Central memory CD8-positive, alpha-beta T cell (primary cell): ENCODE results near the gene SLCO1B3.

Experiments
- ATAC-seq: fragments of 150-1000 bp; cut with Tn5 transposase; replicated peaks from 2 replicates; pipeline ENCODE4 v1.10.0; 2022; ENCODE audit warnings: mild to moderate bottlenecking, moderate FRiP score, moderate number of reproducible peaks; ENCODE audit not compliant: poor library complexity, severe bottlenecking; ENCODE audit errors: extremely low read depth
- DNase-seq, 2 donors: peaks; one replicate each; pipeline ENCODE4 v3.0.0; 2021; ENCODE audit warnings: low spot score in 2 of 2
- H3K27ac Mint-ChIP-seq: one replicate; pipeline ENCODE4 v1.8.0; 2022; ENCODE audit warnings: low read depth, mild to moderate bottlenecking, moderate library complexity, mixed read lengths
- H3K27me3 Mint-ChIP-seq: one replicate; pipeline ENCODE4 v1.8.0; 2022; ENCODE audit warnings: mixed read lengths
- H3K36me3 Mint-ChIP-seq: one replicate; pipeline ENCODE4 v1.8.0; 2022; ENCODE audit warnings: mild to moderate bottlenecking, moderate library complexity, mixed read lengths; ENCODE audit not compliant: insufficient read depth
- H3K4me1 Mint-ChIP-seq: one replicate; pipeline ENCODE4 v1.8.0; 2022; ENCODE audit warnings: mixed read lengths
- H3K4me3 Mint-ChIP-seq: one replicate; pipeline ENCODE4 v1.8.0; 2022; ENCODE audit warnings: mild to moderate bottlenecking, moderate library complexity, mixed read lengths
- H3K9me3 Mint-ChIP-seq: one replicate; pipeline ENCODE4 v1.8.0; 2022; ENCODE audit warnings: mixed read lengths

The SLCO1B3 gene

GRCh38 chr12:20815574-20815973 lies 5.1 kb downstream of the SLCO1B3 start:
- Mint-ChIP-seq H3K27ac (no peak overlapping the region), H3K9me3 (peaks cover 6% of the 10 kb centered on the region), H3K4me3 (no peak overlapping the region), H3K4me1 (no peaks in the 10 kb centered on the region), H3K36me3 (no peaks in the 10 kb centered on the region), H3K27me3 (no peaks in the 10 kb centered on the region)
- ATAC-seq (no peak), DNase-seq (no peak)

GRCh38 chr12:20822415-20822814 lies 11.9 kb downstream of the SLCO1B3 start:
- Mint-ChIP-seq H3K27me3 (no peaks in the 10 kb centered on the region), H3K4me3 (no peak overlapping the region), H3K9me3 (peaks cover 18% of the 10 kb centered on the region), H3K36me3 (no peaks in the 10 kb centered on the region), H3K27ac (no peak overlapping the region), H3K4me1 (no peaks in the 10 kb centered on the region)
- no peak for ATAC-seq
- DNase-seq = no peak

DNA sequence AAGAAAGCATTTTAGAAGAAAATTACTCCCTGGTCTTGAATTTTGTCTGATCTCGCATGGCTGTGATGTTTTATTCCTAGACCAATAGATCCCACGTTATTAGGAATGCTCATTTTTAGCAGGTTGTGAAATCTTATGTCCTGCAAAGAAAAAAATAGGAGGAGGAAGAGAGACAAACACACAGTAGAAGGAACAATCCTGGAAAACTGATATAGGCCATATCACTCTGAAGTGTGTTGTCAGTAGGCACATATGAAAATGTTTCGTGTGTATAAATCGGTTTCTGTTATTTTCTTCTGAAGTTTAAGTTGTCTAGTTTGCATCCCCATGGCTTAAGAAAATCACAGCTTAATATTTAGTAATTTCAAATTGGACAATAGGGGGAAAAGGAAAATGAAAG lies 12.4 kb downstream of the SLCO1B3 start:
- Mint-ChIP-seq H3K27me3 (no peaks in the 10 kb centered on the region), H3K27ac (no peak overlapping the region), H3K4me1 (no peaks in the 10 kb centered on the region), H3K4me3 (no peak overlapping the region), H3K9me3 (peaks cover 18% of the 10 kb centered on the region), H3K36me3 (no peaks in the 10 kb centered on the region)
- ATAC-seq (no peak), DNase-seq (no peak)

GRCh38 chr12:20829919-20830318 lies 19.4 kb downstream of the SLCO1B3 start:
- H3K27ac Mint-ChIP-seq = no peak overlapping the region
- H3K36me3 Mint-ChIP-seq = no peaks in the 10 kb centered on the region
- no peak overlapping the region for H3K4me3 Mint-ChIP-seq
- DNase-seq (no peak), ATAC-seq (no peak)
- no peaks in the 10 kb centered on the region for H3K9me3 Mint-ChIP-seq
- H3K4me1 Mint-ChIP-seq = no peaks in the 10 kb centered on the region
- H3K27me3 Mint-ChIP-seq = no peaks in the 10 kb centered on the region

- H3K4me1 Mint-ChIP-seq = no peaks in the 10 kb centered on the region
- DNase-seq (no peak), ATAC-seq (no peak)
- H3K4me3 Mint-ChIP-seq = no peak overlapping the region
- no peak overlapping the region for H3K27ac Mint-ChIP-seq
- H3K27me3 Mint-ChIP-seq = no peaks in the 10 kb centered on the region
- peaks cover 3% of the 10 kb centered on the region for H3K9me3 Mint-ChIP-seq
- no peaks in the 10 kb centered on the region for H3K36me3 Mint-ChIP-seq
Measured at GRCh38 chr12:20830456-20830855, 20.0 kb downstream of the SLCO1B3 start.

DNA sequence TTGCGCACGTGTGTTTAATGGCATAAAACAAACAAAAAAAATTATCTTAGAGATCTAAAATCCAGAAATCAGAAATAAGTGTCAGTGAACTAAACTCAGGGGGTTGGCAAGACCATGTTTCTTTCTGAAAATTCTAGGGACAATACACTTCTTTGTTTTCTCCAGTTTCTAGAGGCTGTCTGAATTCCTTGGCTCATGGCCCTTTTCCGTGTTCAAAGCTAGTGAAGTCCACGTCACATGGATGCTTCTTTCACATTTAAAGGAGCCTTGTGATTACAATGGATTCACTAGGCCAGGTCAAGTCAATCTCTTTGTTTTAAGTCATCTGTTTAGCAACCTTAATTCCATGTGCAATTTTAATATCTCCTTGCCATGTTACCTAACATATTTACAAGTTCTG lies 22.4 kb downstream of the SLCO1B3 start:
- Mint-ChIP-seq H3K36me3 (no peaks in the 10 kb centered on the region), H3K4me3 (no peak overlapping the region), H3K9me3 (peaks cover 7% of the 10 kb centered on the region)

DNA sequence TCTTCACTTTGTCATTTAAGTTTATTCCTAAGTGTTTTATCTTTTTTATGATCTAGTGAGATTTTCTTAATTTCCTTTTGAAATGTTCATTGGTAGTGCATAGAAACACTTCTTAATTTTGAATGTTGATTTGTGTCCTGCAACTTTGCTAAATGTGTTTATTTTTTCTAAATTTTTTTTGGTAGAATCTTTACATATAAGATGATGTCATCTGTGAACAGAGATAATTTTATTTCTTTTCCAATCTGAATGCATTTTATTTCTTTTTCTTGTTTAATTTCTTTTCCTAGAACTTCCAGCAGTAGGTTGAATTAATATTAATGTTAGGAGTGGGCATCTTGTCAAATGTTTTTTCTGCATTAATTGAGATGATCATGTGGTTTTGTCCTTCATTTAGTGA lies 42.1 kb downstream of the SLCO1B3 start:
- Mint-ChIP-seq H3K4me1 (no peaks in the 10 kb centered on the region), H3K9me3 (peaks cover 5% of the 10 kb centered on the region), H3K4me3 (no peak overlapping the region), H3K27ac (no peak overlapping the region), H3K27me3 (no peaks in the 10 kb centered on the region), H3K36me3 (no peaks in the 10 kb centered on the region)
- no peak for DNase-seq
- no peak for ATAC-seq

More for the DNA sequence above, 22.4 kb downstream of the SLCO1B3 start:
- Mint-ChIP-seq H3K27ac (no peak overlapping the region), H3K27me3 (no peaks in the 10 kb centered on the region), H3K4me1 (no peaks in the 10 kb centered on the region)
- DNase-seq (no peak), ATAC-seq (no peak)

GRCh38 chr12:20863056-20863455 lies 52.6 kb downstream of the SLCO1B3 start:
- Mint-ChIP-seq H3K9me3 (peaks cover 21% of the 10 kb centered on the region), H3K36me3 (no peaks in the 10 kb centered on the region), H3K27me3 (no peaks in the 10 kb centered on the region), H3K4me1 (no peaks in the 10 kb centered on the region), H3K4me3 (no peak overlapping the region), H3K27ac (no peak overlapping the region)
- ATAC-seq = no peak
- no peak for DNase-seq

DNA sequence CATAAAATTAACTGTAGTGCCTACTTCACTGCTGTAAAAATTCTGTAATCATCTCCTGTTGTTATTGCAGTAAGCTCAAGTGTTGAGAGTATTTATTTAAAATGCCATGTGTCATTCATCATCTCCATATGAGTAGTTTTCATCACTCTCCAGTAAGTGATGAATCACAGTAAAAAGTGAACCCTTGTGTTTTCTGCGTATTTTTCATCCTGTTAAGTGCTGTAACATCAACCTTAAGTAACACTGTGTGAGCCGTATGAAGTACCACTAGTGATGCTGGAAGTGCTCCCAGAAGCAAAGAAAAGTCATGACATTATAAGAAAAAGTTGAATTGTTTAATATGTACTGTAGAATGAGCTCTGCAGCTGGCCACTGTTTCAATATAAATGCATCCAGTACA lies 55.4 kb downstream of the SLCO1B3 start:
- H3K4me3 Mint-ChIP-seq = no peak overlapping the region
- H3K36me3 Mint-ChIP-seq = no peaks in the 10 kb centered on the region
- H3K27me3 Mint-ChIP-seq = no peaks in the 10 kb centered on the region
- no peak overlapping the region for H3K27ac Mint-ChIP-seq
- peaks cover 16% of the 10 kb centered on the region for H3K9me3 Mint-ChIP-seq
- ATAC-seq = no peak
- DNase-seq = no peak
- H3K4me1 Mint-ChIP-seq = no peaks in the 10 kb centered on the region

GRCh38 chr12:20868277-20868676 lies 57.8 kb downstream of the SLCO1B3 start:
- H3K4me3 Mint-ChIP-seq = no peak overlapping the region
- H3K27ac Mint-ChIP-seq = no peak overlapping the region
- peaks cover 16% of the 10 kb centered on the region for H3K9me3 Mint-ChIP-seq
- DNase-seq (no peak), ATAC-seq (no peak)
- H3K27me3 Mint-ChIP-seq = no peaks in the 10 kb centered on the region
- H3K36me3 Mint-ChIP-seq = no peaks in the 10 kb centered on the region
- H3K4me1 Mint-ChIP-seq = no peaks in the 10 kb centered on the region

DNA sequence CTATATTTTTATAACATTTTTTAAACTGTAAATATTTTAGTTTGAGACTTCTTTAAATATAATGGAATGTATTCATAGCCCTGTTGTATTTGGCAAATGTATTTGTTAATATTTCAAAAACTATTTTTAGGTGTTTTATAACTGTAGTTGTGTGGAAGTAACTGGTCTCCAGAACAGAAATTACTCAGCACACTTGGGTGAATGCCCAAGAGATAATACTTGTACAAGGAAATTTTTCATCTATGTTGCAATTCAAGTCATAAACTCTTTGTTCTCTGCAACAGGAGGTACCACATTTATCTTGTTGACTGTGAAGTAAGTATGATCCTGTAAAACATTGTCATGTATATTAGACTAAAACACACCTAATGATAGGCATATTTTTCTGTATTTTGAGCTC lies 72.8 kb downstream of the SLCO1B3 start:
- H3K27ac Mint-ChIP-seq = no peak overlapping the region
- H3K27me3 Mint-ChIP-seq = no peaks in the 10 kb centered on the region
- H3K4me1 Mint-ChIP-seq = no peaks in the 10 kb centered on the region
- DNase-seq (no peak), ATAC-seq (no peak)
- H3K9me3 Mint-ChIP-seq = peaks cover 28% of the 10 kb centered on the region
- no peak overlapping the region for H3K4me3 Mint-ChIP-seq
- peaks cover 2% of the 10 kb centered on the region for H3K36me3 Mint-ChIP-seq

- Mint-ChIP-seq H3K27ac (no peak overlapping the region), H3K27me3 (no peaks in the 10 kb centered on the region), H3K4me3 (no peak overlapping the region), H3K4me1 (no peaks in the 10 kb centered on the region), H3K9me3 (peaks cover 28% of the 10 kb centered on the region), H3K36me3 (peaks cover 2% of the 10 kb centered on the region)
- no peak for DNase-seq
- no peak for ATAC-seq
Measured at GRCh38 chr12:20885116-20885515, 74.6 kb downstream of the SLCO1B3 start.

DNA sequence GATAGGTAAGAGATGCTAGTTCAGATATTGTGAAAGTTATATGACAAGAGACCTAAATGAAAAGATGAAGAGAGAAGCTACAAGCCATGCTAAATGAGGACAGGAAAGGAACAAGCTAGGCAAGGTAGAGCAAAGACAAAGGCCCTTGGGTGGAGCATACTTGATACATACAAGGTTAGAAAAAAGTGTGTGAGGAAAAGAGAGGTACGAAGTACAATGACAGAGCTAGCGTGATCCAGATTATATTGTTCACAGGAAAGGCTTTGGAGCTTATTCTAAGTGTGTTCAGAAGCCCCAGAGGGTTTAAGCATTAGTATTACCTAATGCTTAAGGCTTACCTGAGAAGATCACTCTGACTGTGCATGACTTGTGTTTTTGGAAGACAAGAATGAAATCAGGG lies 75.0 kb downstream of the SLCO1B3 start:
- Mint-ChIP-seq H3K4me3 (no peak overlapping the region), H3K4me1 (no peaks in the 10 kb centered on the region), H3K36me3 (peaks cover 2% of the 10 kb centered on the region), H3K27ac (no peak overlapping the region), H3K27me3 (no peaks in the 10 kb centered on the region), H3K9me3 (peaks cover 28% of the 10 kb centered on the region)
- DNase-seq (no peak), ATAC-seq (no peak)

- Mint-ChIP-seq H3K9me3 (peaks cover 17% of the 10 kb centered on the region), H3K27me3 (no peaks in the 10 kb centered on the region), H3K4me1 (no peaks in the 10 kb centered on the region), H3K36me3 (no peaks in the 10 kb centered on the region), H3K4me3 (no peak overlapping the region), H3K27ac (no peak overlapping the region)
- no peak for ATAC-seq
- no peak for DNase-seq
Measured at GRCh38 chr12:20917269-20917668, 106.8 kb downstream of the SLCO1B3 start.
